Neutrophil (primary cell): ENCODE measurements around the gene PGLYRP3.
A peak's percentile ranks its signal among the peaks of the same experiment; 100 is the strongest.

Experiments
- H3K27ac ChIP-seq: fragments of 200-600 bp; sonication (generic); 2 replicates; pipeline ENCODE4 v1.5.1; 2016; ENCODE audit warnings: mild to moderate bottlenecking, moderate library complexity
- H3K27me3 ChIP-seq: fragments of 200-600 bp; sonication (generic); 2 replicates; pipeline ENCODE4 v1.6.0; 2016; ENCODE audit warnings: mild to moderate bottlenecking
- H3K36me3 ChIP-seq: fragments of 200-600 bp; sonication (generic); 2 replicates; pipeline ENCODE4 v1.5.1; 2017
- H3K4me1 ChIP-seq, 2 experiments: fragments of 200-600 bp in 1 of 2; sonication (generic) in 1 of 2; 1 replicate in 1 of 2; 2 replicates in 1 of 2; pipeline versions ENCODE4 v1.5.1 to v1.6.1; 2013 to 2016; ENCODE audit warnings: low read depth in 1 of 2, low read length in 1 of 2, mild to moderate bottlenecking in 1 of 2, moderate library complexity in 1 of 2; ENCODE audit not compliant: control insufficient read depth in 1 of 2, insufficient read depth in 1 of 2
- H3K4me3 ChIP-seq, 2 experiments: fragments of 200-600 bp in 1 of 2; sonication (generic) in 1 of 2; 1 replicate in 1 of 2; 2 replicates in 1 of 2; pipeline ENCODE4 v1.5.1; 2013 to 2016; ENCODE audit warnings: low read depth in 1 of 2, low read length in 1 of 2, mild to moderate bottlenecking in 1 of 2, moderate library complexity in 1 of 2
- H3K9me3 ChIP-seq: fragments of 200-600 bp; sonication (generic); 2 replicates; pipeline ENCODE4 v1.5.1; 2016
- TF ChIP-seq, protein P1 (sequence below): fragments of 200-600 bp; sonication (generic); IDR thresholded peaks from 2 replicates; pipeline ENCODE4 v1.5.1; 2016; ENCODE audit warnings: antibody characterized with exemption

PGLYRP3 gene

GRCh38 chr1:153271711-153272110, 41.0 kb downstream of the PGLYRP3 start:
- no peaks in the 10 kb centered on the region for H3K36me3 ChIP-seq
- no peak overlapping the region for H3K4me3 ChIP-seq
- no peak overlapping the region for H3K27ac ChIP-seq
- no peaks in the 10 kb centered on the region for H3K9me3 ChIP-seq
- peaks cover 50% of the 10 kb centered on the region for H3K27me3 ChIP-seq
- TF ChIP-seq, protein P1, sequence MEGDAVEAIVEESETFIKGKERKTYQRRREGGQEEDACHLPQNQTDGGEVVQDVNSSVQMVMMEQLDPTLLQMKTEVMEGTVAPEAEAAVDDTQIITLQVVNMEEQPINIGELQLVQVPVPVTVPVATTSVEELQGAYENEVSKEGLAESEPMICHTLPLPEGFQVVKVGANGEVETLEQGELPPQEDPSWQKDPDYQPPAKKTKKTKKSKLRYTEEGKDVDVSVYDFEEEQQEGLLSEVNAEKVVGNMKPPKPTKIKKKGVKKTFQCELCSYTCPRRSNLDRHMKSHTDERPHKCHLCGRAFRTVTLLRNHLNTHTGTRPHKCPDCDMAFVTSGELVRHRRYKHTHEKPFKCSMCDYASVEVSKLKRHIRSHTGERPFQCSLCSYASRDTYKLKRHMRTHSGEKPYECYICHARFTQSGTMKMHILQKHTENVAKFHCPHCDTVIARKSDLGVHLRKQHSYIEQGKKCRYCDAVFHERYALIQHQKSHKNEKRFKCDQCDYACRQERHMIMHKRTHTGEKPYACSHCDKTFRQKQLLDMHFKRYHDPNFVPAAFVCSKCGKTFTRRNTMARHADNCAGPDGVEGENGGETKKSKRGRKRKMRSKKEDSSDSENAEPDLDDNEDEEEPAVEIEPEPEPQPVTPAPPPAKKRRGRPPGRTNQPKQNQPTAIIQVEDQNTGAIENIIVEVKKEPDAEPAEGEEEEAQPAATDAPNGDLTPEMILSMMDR, result no peak
- no peaks in the 10 kb centered on the region for H3K4me1 ChIP-seq

DNA sequence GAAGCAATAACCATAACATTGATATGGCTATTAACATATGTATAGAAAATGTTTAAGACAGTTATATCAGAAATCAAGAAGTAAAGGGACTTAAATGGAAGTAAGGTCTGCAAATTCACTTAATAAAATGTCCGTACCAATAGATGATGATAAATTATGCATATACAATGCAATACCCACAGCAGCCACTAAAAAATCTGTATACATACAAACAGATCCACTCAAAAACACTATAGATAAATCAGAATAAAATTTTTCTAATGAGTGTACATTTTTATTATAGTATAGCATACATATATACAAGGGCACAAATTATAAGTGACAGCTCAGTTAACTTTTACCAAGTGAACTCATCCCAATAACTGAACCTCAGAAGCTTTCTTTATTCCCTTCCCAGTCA, 47.3 kb downstream of the PGLYRP3 start:
- Histone ChIP-seq H3K36me3 (no peaks in the 10 kb centered on the region), H3K27me3 (peaks cover 98% of the 10 kb centered on the region), H3K4me3 (no peak overlapping the region), H3K9me3 (no peaks in the 10 kb centered on the region), H3K4me1 (peaks cover 0 to 13% of the 10 kb centered on the region in 2 experiments), H3K27ac (no peak overlapping the region)
- TF ChIP-seq, protein P1, result no peak

- TF ChIP-seq, protein P1, result no peak
- H3K36me3 ChIP-seq, result no peaks in the 10 kb centered on the region
- H3K4me3 ChIP-seq, result no peak overlapping the region
- peaks cover 0 to 25% of the 10 kb centered on the region in 2 experiments for H3K4me1 ChIP-seq
- peaks cover 100% of the 10 kb centered on the region for H3K27me3 ChIP-seq
- H3K9me3 ChIP-seq, result no peaks in the 10 kb centered on the region
- H3K27ac ChIP-seq, result no peak overlapping the region
These were observed 50.1 kb downstream of the PGLYRP3 start for GRCh38 chr1:153262462-153263157.

- Histone ChIP-seq H3K4me3 (peak overlapping the region in 1 of 2 experiments; percentile 44), H3K4me1 (peaks cover 0 to 29% of the 10 kb centered on the region in 2 experiments), H3K36me3 (no peaks in the 10 kb centered on the region), H3K27ac (no peak overlapping the region), H3K27me3 (peaks cover 100% of the 10 kb centered on the region), H3K9me3 (no peaks in the 10 kb centered on the region)
- TF ChIP-seq, protein P1, result no peak
These were observed 50.7 kb downstream of the PGLYRP3 start for GRCh38 chr1:153262070-153262366.

GRCh38 chr1:153261281-153262069, 51.3 kb downstream of the PGLYRP3 start:
- peaks cover 96% of the 10 kb centered on the region for H3K27me3 ChIP-seq
- TF ChIP-seq, protein P1, result no peak
- H3K27ac ChIP-seq, result no peak overlapping the region
- H3K9me3 ChIP-seq, result no peaks in the 10 kb centered on the region
- peaks cover 0 to 29% of the 10 kb centered on the region in 2 experiments for H3K4me1 ChIP-seq
- peak overlapping the region in 1 of 2 experiments; percentile 44 for H3K4me3 ChIP-seq
- no peaks in the 10 kb centered on the region for H3K36me3 ChIP-seq
